DMS114 treated with DMSO at 0.1 percent for 48 hours (cell line): ENCODE results near the gene IDH3G.
A peak's percentile ranks its signal among the peaks of the same experiment; 100 is the strongest.

Experiments
- DNase-seq: peaks from one replicate; lab custom pipeline; 2025; ENCODE audit not compliant: unreplicated experiment; lab: John Stamatoyannopoulos, UW

The IDH3G gene

DNA sequence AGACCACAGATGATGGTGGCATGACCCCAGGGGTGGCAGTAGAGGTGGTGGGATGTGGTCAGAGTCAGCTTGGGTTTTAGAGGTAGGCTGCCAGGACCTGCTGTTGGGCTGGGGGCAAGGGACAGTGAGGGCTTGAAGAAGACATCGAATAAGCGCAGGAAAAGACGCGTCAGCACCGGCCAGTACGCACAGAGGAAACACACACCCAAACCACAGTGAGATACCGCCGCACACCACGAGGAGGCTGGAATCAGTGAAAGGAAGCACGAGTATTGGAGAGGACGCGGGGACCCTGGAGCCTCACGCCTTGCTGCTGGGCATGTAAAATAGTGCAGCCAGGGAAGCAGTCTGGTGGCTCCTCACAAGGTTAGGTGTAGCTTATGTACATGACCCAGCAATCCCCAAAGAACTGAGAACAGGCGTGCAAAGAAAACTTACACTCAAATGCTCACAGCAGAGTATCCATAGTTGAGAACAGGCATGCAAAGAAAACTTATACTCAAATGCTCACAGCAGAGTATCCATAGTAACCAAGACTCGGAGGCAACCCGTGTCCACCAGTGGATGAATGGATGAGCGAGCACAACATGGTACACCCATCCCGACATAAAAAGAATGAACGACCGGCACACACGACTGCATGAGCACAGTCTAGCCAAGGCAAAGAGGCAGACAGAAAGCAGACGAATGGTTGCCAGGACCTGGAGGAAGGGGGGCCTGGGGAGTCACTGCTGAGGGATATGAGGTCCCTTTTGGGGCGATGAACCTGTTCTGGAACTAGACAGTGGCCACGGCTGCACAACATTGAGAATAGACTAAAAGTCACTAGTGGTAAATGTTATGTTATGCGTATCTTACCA lies 22.9 kb upstream of the IDH3G start:
- DNase-seq = peak; percentile 1

DNA sequence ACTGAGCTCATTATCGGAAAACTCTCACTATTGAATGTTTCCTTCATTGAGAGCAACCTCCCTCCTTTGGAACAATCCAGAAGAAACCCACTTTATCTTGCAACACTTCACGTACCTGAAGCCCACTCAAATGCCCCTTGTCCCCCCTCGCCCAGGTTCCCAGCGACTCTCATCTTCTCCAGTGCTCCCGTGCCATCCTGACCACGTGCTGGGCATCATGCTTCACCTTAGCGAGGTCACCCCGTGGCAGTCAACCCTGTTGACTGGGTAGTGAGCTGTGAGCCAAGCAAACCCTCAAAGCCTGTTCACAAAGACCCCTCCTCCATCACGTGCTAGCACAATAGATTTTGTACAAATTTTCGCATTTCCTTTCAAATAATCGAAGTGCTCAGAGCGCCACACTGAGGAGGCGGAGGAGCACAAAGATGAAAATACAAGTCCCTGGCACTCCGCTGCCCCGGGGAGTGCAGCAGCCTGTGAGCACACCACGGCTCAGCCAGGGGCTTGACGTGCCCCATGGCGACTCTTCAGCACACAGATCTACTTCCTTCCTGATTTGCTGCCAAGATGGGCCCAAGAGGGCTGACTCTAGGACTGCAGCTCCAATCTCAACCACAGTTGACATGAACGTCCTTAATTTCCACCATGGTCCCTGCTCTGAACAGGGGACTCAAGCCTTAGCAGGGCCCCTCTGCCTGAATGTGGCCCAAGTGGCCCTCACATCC lies 20.6 kb upstream of the IDH3G start:
- no peak for DNase-seq

DNA sequence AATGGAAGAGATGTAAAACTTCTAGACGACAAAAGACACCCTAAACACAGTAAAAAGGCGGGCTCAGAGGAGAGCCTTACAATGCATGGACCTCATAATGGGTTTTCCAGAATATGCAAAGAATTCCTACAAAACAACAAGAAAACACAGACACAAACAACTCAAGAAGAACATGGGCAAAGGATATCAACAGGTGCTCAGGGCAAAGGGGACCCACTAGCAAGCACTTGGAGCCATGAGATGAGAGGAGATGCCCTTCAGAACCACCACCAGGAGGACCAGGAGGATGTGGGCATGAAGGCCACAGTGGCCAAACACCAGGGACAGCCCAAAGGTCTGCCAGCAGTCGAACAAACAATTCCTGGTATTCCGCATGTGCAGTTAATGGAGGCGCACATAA lies 19.0 kb upstream of the IDH3G start:
- DNase-seq = no peak

DNA sequence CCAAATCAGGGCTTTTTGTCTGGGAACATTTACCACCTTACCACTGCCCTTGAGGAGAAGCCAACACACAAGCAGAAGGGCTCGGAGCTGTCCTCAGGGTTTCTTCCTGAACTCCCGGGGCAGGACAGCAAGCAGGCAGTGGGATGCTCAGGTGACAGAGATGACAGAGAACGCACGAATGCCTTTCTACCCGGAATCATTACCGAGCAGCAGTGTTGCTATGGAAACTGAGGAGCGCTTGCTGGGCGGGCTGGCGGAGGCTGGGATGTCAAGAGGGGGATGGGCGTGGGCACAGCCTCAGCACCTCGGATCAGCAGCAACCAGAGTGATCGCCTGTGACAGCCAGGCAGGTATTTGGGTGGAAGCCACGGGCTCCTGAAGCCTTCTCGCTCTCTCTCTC lies 18.0 kb upstream of the IDH3G start:
- DNase-seq = no peak

DNA sequence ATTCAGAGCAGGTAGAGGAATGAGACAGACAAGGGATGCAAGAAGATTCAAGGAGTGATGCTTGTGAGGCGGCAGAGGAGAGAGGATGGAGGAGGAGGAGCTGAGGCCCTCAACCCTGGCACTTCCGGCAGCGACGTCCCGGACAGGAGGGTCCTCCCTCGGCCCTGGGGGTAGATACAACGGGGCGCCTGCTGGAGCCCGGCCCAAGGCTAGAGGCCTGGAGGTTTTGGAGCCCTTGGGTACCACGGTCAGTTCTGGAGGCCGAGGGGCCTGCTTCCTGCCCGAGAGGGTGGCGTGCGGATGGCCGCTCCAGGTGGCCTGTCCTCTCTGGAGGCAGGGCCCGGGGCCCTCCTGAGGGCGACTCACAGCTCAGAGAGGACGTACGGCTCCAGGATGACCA lies 13.8 kb upstream of the IDH3G start:
- DNase-seq = no peak

DNA sequence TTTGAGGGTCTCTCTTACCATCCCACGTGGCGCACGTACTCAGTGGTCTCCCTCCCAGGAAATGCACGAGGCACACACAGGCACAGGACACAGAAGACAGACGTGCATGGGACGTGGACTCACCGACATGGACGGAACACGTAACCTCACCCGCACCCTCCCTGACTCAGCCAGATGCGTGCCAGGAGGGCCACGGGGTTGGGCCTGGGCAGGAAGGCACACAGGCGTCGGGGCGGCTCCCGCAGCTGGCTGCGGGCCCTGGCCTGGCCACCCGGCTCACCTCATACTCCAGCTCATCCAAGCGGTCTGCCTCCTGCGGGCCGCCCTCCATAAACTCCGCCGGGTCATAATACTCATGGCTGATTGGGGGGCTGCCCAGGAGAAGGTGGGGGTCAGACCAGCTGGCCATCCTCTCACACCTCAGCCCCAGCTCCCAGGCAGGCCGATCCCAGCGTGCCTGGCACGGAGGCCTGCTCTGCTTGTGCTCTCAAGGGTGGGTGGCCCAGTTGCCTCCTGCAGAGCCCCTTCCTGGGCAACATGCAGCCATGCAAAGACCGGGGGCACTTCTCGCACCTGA lies 12.9 kb upstream of the IDH3G start:
- DNase-seq = no peak

DNA sequence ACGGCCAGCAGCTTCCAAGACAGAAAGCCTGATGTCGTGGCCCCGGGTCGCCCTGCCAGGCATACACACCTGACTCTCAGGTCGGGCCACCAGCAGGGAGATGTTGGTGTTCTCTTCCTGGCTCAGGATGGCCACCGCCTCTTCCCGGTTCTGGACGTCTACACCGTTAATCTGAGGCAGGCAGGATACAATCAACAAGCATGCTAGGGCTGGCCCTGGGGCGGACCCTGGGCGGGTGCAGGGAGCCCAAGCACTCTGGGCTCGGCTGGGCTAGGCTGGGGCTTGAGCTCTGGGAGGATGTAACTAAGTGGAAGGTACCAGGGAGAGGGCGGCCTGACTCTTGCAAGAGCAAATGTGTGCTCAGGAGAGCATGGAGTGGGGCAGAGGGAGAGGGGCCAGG lies 11.3 kb upstream of the IDH3G start:
- DNase-seq = no peak

DNA sequence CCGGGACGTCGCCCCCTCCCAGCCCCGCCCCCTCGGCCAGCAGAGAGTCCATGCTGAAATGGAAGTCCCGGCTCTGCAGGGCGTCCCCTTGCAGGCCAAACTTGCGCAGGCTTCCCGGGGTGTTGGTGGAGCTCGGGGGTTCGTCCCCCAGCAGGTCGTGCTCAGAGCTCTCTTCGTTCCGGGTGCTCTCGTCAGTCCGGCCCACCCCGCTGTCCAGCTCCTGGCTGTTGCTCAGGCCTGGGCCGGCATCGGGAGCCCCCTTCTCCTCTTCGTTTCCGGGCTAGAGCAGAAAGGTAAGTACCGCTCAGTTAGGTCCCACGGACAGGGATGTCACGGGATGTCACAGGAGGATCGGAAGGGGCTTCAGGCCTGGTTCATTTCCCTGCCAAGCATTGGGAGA lies 10.4 kb upstream of the IDH3G start:
- DNase-seq = no peak

DNA sequence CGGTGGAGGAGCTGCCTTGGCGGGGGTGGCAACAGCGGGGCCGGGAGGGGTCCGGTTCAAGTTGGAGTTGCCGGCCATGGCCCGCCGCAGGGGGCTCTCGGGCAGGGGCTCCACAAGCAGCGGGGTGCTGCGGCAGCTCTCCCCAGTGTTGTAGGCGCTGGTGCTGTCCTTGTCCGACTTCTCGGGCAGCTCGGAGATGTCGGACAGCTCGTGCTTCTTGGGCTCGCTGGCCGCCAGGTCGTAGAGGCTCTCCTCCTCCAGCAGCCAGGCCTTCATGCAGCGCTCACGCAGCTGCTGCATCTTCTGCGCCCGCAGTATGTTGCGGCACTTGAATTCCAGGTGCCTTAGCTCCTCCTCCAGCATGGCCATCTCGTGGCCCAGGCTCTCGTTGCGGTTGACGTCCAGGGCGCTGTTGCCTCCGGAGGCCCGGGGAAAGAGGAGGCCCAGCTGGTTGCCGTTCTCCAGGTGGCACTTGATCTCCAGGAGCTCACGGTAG lies 10.0 kb upstream of the IDH3G start:
- DNase-seq = no peak

DNA sequence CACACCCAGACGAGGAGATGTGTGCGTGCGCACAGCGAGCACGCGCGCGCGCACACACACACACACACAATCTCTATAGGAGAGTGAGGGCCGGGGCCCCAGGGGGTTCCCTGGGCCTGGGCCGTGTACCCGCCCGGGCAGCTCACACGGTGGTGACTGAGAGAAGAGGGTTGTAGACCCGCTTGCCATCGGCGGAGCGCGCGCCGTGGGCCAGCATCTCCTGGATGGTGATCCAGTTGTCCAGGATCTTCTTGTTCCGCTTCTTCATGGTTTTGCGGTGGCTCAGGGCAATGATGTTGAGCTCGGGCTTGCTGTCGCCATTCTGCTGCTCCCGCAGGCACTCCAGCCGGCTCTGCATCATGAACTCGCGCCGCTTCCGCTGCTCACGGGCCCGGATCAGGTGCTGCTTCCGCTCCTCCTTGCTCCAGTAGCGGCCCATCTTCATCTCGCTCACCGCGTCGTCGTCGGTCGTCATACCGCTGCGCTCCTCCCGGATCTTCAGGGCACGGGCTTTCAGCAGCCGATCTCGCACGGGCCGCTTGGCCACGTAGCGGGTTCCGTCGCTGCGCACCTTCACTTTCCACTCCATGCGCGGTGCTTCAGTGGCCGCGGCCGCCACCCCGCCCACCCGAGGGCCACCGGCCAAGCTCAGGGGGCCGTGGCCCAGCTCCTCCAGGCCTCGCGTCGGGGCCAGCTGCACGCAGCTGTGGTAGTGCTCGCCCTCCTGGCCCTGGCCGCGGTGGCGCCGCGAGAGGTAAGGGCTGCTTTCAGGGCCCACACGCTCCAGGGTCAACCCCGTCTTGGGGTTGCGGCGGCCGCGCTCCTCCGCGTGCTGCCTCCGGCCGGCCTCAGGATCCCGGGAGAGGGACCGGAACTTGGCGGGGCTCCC lies 9.3 kb upstream of the IDH3G start:
- DNase-seq = no peak

DNA sequence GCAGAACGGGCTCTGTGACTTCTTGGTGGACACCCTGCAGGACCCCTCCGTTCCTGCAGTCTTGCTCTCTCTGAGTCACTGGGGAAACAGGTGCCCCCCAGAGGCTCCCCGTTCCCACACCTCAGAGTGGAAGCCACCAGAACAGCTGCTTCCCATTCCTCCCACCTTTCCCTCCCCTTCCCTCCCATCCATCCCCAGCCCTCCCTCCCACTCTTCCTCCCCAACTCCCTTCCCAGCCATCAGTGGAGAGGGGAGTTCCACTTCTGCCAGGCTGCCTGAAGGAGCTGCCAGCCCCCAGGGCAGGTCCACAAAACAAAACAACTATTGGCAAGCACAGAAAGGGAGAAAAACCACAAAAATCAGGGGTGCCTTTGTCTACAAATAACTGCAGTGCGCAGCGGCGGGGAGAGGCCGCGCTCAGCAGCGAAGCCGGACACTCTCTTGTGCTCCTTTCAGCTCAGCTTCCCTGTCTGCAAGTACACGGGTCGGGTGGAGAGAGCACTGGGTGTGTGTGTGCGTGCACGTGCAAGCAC lies 8.4 kb upstream of the IDH3G start:
- no peak for DNase-seq

DNA sequence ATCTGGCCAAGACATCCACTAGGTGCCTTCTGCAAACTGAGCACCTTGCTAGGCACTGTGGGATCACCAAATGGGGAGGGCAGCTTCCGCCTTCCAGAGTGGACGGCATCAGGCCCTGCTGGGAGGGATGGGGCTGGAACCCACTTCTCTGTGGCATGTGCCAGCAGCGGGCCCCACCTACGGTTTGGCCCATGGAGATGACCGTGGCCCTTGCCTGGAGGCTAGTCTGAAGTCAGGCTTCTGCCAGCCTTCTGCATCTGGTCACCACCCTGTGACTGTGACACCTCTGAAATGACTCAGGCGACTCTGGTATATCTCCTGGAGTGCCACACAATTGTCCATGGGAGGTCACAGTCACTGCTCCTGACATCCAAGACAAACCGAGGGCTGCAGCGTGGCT lies 7.5 kb upstream of the IDH3G start:
- no peak for DNase-seq

DNA sequence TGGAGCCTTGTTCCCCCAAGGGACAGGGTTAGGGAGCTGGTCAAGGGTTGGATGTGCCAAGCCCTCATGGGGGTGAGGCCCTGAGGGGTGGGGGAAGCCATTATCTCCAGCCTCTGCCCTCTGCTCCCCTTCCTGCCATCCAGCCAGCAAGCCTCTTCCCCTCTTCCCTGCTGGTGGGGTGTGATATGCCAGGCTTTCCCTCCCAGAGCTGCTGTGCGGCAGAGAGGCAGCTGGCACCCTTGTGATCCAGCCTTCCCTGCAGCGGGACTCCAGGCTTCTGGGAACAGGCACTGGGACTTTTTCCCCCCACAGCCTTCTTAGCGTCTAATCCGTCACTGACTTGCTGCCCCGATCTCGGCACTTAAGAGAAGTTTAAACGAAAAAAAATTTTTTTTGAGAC lies 6.6 kb upstream of the IDH3G start:
- DNase-seq = no peak

DNA sequence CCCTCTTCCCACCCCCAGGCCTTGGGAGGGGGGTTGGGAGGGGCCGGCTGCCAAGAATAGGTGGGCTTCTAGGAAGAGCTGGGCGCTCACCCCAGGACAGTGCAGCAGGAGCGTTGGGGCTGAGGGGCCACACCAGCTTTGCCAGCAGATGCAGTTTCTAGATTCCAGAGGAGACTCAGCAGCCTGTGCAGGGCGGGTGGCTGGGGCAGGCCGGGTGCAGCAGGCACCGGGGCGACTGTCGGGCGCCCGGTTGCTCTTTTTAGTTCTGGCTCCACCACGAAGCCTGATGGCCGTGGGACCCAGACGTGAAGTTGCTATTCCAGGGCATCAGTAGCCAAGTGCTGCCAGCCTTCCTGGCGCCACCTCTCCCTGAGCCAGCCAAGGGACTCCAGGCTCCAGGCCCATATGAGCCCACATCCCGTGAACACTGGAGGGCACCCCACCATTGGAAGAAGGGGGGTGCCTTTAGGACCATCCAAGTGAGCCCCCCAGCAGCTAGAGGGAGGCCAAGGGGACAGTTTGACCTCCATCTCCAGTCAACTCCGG lies 6.1 kb upstream of the IDH3G start:
- DNase-seq = no peak

DNA sequence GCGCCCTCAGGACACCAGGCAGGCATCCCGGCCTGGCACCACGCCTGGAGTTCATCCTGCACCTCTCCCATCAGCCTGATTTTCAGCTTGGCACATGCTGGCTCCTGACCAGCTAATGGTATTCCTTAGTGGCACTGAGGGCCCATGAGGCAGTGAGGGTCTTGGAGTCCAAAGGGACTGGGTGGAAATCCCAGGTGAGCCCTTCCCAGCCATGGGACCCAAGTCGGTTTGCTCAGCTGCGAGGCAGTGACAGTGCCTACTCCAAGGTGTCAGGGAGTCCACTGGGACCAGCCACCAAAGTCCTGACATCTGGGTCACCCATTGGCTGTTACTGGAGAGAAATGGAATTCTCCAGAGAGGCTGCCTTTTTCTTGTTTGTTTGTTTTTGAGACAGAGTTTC lies 5.2 kb upstream of the IDH3G start:
- DNase-seq = no peak

DNA sequence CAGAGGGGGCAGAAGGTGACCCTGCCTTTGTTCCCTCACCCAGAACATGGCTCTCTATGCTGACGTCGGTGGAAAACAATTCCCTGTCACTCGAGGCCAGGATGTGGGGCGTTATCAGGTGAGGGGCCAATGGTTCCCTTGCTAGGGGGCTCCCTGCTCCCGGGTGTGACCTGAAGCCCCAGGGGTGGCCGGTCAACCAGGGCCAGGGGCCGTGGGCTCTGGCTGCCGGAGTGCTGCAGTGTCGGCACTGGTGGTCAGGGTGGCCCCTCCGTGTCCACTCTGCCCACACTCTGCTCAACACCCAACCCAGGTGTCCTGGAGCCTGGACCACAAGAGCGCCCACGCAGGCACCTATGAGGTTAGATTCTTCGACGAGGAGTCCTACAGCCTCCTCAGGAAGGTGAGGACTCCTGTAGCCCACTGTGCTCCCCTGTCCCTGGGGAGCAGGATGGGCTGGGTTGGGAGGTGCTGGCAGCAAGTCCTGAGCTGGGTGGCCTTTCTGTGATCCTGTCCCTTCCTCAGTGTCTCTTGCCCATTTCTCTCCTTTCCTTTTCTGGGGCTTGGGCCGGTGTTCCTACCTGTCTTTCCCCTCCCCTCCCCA lies 3.3 kb upstream of the IDH3G start:
- no peak for DNase-seq

DNA sequence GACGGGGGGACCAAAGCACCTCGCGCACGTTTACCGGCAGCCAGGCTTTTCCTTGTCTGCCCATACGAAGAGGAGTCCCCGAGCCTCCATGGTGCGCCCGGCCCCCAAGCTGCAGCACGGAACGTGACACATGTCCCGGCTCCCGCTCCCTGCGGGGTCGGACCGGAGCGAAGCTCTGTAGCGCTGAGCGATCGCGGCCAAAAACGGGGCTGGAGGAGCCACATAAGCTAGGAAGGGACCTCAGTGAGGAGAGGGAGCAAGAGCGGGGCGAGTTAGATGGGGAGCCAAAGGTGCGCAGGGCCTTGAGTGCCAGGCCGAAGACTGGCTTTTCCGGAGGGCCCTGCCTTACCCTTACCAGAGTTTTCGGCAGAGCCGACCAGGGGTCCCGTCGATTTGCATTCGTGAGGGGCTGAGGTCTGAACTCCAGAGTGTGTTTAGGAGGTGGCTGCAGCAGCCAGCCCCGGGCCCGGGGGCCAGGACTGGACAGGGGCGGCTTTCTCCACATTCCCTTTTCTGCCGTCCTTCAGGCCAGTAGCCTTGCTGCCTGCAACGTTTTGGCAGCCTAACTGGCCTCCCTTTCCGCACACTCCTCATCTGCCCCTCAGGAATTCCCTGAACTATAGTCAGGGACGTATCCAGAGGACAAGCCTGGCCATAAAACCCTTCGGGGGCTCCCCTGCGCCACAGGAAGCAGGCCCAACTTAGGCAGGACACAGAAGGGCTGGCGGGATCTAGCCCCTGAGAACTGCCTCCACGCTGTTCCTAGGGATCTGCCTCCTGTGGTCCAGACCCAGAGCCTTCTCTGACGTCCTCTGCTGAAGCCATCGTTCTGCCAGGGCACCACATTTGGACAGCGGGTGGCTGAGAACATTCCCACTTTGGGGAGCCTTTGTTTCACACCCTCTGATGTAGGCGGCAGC lies 982 bp upstream of the IDH3G start:
- DNase-seq = no peak

DNA sequence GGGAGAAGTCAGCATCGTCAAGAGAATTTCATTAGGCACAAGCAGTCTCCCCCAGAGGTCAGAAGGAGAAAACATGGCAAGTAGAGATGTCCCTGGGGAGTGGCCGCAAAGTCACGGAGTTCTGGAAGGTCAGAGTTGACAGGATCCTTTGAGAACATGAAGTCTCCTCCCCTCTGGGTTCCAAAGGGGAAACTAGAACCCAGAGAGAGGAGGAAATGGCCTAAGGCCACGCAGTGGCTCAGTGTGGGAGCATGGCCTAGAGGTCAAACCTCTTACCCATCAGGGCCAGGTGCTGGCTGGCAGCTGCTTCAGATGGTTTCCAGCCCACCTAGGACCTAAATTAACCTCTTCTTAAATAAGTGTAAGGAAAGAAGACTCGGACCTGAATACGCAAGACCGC lies 884 bp downstream of the IDH3G start:
- no peak for DNase-seq

DNA sequence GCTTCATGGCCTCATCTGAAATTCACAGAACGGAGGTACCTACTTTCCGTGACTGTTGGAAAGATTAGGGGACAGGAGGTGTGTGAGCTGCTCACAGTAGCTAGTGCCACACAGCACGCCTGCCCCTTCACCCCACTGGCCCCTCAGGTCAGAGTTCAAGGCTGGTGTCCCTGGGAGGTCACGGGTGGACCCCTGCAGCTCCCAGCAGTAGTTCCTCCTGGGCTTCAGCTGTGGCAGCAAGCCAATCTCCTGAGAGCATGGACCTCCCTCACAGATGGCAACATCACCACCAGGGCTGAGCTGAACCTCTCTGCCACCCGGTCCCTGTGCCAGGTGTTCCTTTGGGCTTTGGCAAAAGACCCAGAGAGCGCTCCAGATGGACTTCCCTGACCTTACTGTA lies 1.8 kb downstream of the IDH3G start:
- DNase-seq = no peak
